Measurements from ENCODE around the gene GDI2.
"Not testable (repeated sequence)": the region's sequence is repeated elsewhere in the genome, so short reads cannot be mapped to it uniquely, and the experiment has no call there.

- TF ChIP-seq CTCF, POLR2A (IDR thresholded peaks at IDR 0.05): not testable (repeated sequence)
These were observed 13.3 kb upstream of the GDI2 start for GRCh38 chr10:5826511-5826910.
